ENCODE data around the gene SMIM3. TPM values are rescaled to one million over a fixed set of nuclear protein-coding genes. Genes with fewer than 3 reads are reported as not detected.

SMIM3 gene
- total and polyA plus RNA-seq, 2 of the 8 experiments (the other 6 are each of a cell fraction or from before 2014, with no cell fraction given), result 10.4 to 15.7 TPM

DNA sequence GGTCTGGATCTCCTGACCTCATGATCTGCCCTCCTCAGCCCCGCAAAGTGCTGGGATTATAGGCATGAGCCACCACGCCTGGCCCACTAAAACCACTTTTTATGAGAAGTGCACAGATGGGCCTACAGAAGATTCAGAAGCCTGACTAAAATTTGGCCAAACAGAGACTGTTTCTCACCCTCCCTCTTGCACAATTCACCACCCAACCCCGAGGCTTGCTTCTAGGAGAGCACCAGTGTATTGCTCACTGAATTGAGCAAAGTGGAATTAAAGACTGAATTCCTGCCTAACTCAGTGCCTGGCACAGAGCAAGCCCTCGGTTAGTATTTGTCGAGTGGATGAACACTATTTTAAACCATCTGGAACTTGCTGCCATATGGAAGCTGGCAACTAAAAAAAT, 16.3 kb upstream of the SMIM3 start:
- Histone ChIP-seq H3K23ac (ENCODE audit: insufficient read length) (no peak overlapping the region), H3K9ac (replicated peaks in 1 of 4; ENCODE audit: extremely low read depth in 1 of 4, low read depth in 3 of 4, low read length in 3 of 4) (no peak overlapping the region), H2AK5ac (ENCODE audit: low read depth, low read length) (no peak overlapping the region), H3K56ac (replicated peaks; ENCODE audit: insufficient read length, low read depth, low read length) (no peak overlapping the region), H2BK12ac (ENCODE audit: low read depth, low read length) (no peak overlapping the region), H3K27ac (ENCODE audit: low read depth, low read length) (no peak overlapping the region), H3K79me1 (ENCODE audit: low read depth, low read length) (no peaks in the 10 kb centered on the region), H3K23me2 (ENCODE audit: low read depth, low read length) (peaks cover 3% of the 10 kb centered on the region; the same call in 1 of the 2 replicates), H4K5ac (ENCODE audit: insufficient read length, low read depth, low read length) (no peak overlapping the region), H2BK5ac (ENCODE audit: low read depth, low read length) (no peak overlapping the region), H2BK120ac (replicated peaks; ENCODE audit: low read depth, low read length) (no peak overlapping the region), H3K4me2 (ENCODE audit: insufficient read depth in 1 of 2, low read depth in 2 of 2, low read length in 2 of 2) (no peak overlapping the region), H3K18ac (ENCODE audit: extremely low read depth, low read length) (no peak overlapping the region), H3K79me2 (ENCODE audit: control insufficient read depth in 1 of 2, insufficient read depth in 2 of 2, low read length in 2 of 2) (peaks cover 3 to 10% of the 10 kb centered on the region in 2 experiments; a peak in 3 of 4 replicates), H4K20me1 (replicated peaks in 1 of 2; ENCODE audit: control insufficient read depth in 1 of 2, insufficient read depth in 2 of 2, low read length in 2 of 2) (no peaks in the 10 kb centered on the region), H4K8ac (ENCODE audit: extremely low read depth, insufficient read depth, low read length) (no peak overlapping the region), H3K4me3 (ENCODE audit: extremely low read depth in 1 of 4, insufficient read depth in 2 of 4, low read depth in 3 of 4, low read length in 4 of 4) (no peak overlapping the region), H3K14ac (ENCODE audit: insufficient read length) (no peak overlapping the region), H2BK15ac (ENCODE audit: low read length) (no peak overlapping the region), H2AFZ (ENCODE audit: low read length) (no peak overlapping the region), H3K27me3 (replicated peaks in 1 of 4; ENCODE audit: control insufficient read depth in 3 of 4, extremely low read depth in 1 of 4, insufficient read depth in 3 of 4, low read length in 3 of 4) (peaks cover 0 to 3% (median under 1%) of the 10 kb centered on the region in 4 experiments; a peak in 1 of 7 replicates), H3K4me1 (replicated peaks in 1 of 4; ENCODE audit: control insufficient read depth in 3 of 4, insufficient read depth in 4 of 4, low read length in 3 of 4) (peaks cover 0 to 2% (median 0%) of the 10 kb centered on the region in 4 experiments; a peak in 1 of 7 replicates), H3K4ac (replicated peaks; ENCODE audit: insufficient read length, low read depth, low read length) (no peak overlapping the region), H3K9me3 (ENCODE audit: insufficient read depth in 2 of 2, low read depth in 1 of 2, low read length in 1 of 2) (peaks cover 6 to 10% of the 10 kb centered on the region in 2 experiments; a peak in 3 of 4 replicates), H3K36me3 (ENCODE audit: control insufficient read depth in 2 of 4, insufficient read depth in 4 of 4, low read length in 3 of 4) (no peaks in the 10 kb centered on the region), H2BK20ac (ENCODE audit: low read length) (no peak overlapping the region), H4K91ac (replicated peaks; ENCODE audit: insufficient read length, low read length) (no peak overlapping the region)
- WGBS, 2 experiments (ENCODE audit: extremely low coverage in 1 of 2, insufficient coverage in 1 of 2, insufficient read length in 1 of 2, insufficient replicate concordance in 2 of 2, low coverage in 1 of 2, low lambda C conversion rate in 2 of 2, missing lambda C conversion rate in 1 of 2), result 88% methylated on average over 5 of the region's 5 CpGs; no CpG with 5 or more reads in 1 of the 2 experiments
- ChIA-PET CTCF (ENCODE audit: partially characterized antibody) (interaction anchor here (0.8 to 2.8 kb wide), 4 partner anchors 27 to 289 kb away, joined by 3 to 12 read pairs (median 3); no protein-coding TSS in a partner anchor), POLR2A (ENCODE audit: partially characterized antibody) (no interaction called here)
- DNase-seq (ENCODE audit: low read depth in 1 of 2, low spot score in 2 of 2), result no peak
- no peak for TF ChIP-seq JUN (IDR thresholded peaks at IDR 0.05; ENCODE audit: low read depth, low read length)
- TF ChIP-seq SAP30 (IDR thresholded peaks at IDR 0.05; ENCODE audit: insufficient read depth, insufficient replicate concordance, low read length), result no peak
- no peak for TF ChIP-seq POLR2AphosphoS5 (IDR thresholded peaks at IDR 0.05; ENCODE audit: low read depth, low read length)
- FAIRE-seq, result no peak
